HepG2 (cell line): ENCODE results near the gene LRPAP1. TPM values are rescaled to one million over a fixed set of nuclear protein-coding genes. Genes with fewer than 3 reads are reported as not detected.
A peak's percentile ranks its signal among the peaks of the same experiment; 100 is the strongest.

ENCODE experiments used
- ATAC-seq: fragments of 200-7000 bp; cut with Tn5 transposase; 3 replicates; pipeline ENCODE4 v1.9.1; 2020; ENCODE audit warnings: mild to moderate bottlenecking, moderate library complexity
- BruUV-seq: library from RNA; stranded (reverse); fragments of 400-500 nt; replicated peaks from 2 replicates; lab custom pipeline; 2021; lab: Mats Ljungman, UMichigan
- CTCF ChIA-PET: fragments of 300-600 bp; formaldehyde crosslinking; extraction: SDS; loops from one replicate; lab custom pipeline; 2021; ENCODE audit warnings: low total read pairs, inconsistent platforms, low intra/inter-chr PET ratio; lab: Yijun Ruan, JAX
- POLR2A ChIA-PET: fragments of 350-600 bp; sonication (Branson Sonifier 250); formaldehyde crosslinking; loops from one replicate; lab custom pipeline; 2020; ENCODE audit warnings: antibody characterized with exemption, inconsistent platforms; lab: Yijun Ruan, JAX
- DNase-seq: peaks from one replicate; pipeline ENCODE4 v3.0.0-alpha.2; 2015; ENCODE audit warnings: low spot score
- FAIRE-seq: peaks from 3 replicates; lab custom pipeline; 2011; peaks lifted over from hg19 to GRCh38; lab: Jason Lieb, UNC
- H2AFZ ChIP-seq: one replicate; pipeline ENCODE4 v1.6.1; 2011; ENCODE audit warnings: low read length, inconsistent platforms
- H3K27ac ChIP-seq: fragments of 300-600 bp; 3 replicates; pipeline ENCODE4 v1.8.0; 2011; ENCODE audit warnings: mixed run types, mild to moderate bottlenecking, mixed read lengths, low read length, inconsistent platforms; ENCODE audit not compliant: insufficient read depth; ENCODE audit errors: extremely low read length
- H3K27me3 ChIP-seq, 2 experiments: fragments of 200-600 bp in 1 of 2; 2 replicates in 1 of 2; 3 replicates in 1 of 2; pipeline versions ENCODE4 v1.6.0 to v1.8.0; 2011; ENCODE audit warnings: low read length in 2 of 2, mild to moderate bottlenecking in 2 of 2, moderate library complexity in 2 of 2, inconsistent platforms in 1 of 2; ENCODE audit not compliant: insufficient read depth in 2 of 2, control insufficient read depth in 1 of 2
- H3K36me3 ChIP-seq, 2 experiments: fragments of 200-600 bp in 1 of 2; replicated peaks in 1 of 2; 2 replicates in 1 of 2; 3 replicates in 1 of 2; pipeline versions ENCODE4 v1.5.1 to v1.8.0; 2011; ENCODE audit warnings: low read length in 2 of 2, inconsistent platforms in 1 of 2; ENCODE audit not compliant: insufficient read depth in 2 of 2, control insufficient read depth in 1 of 2
- H3K4me1 ChIP-seq: 2 replicates; pipeline ENCODE4 v1.5.1; 2012; ENCODE audit warnings: low read length, inconsistent platforms; ENCODE audit not compliant: insufficient read depth
- H3K4me2 ChIP-seq: 2 replicates; pipeline ENCODE4 v1.6.0; 2011; ENCODE audit warnings: low read depth, low read length, inconsistent platforms
- H3K4me3 ChIP-seq, 3 experiments: fragments of 200-600 bp in 1 of 3; sonication (generic), shearing (Covaris generic) in 1 of 3; replicated peaks in 1 of 3; 2 replicates each; pipeline ENCODE4 v1.5.1; 2011 to 2016; ENCODE audit warnings: low read length in 3 of 3, inconsistent platforms in 2 of 3, low read depth in 2 of 3, mild to moderate bottlenecking in 2 of 3, control low read depth in 1 of 3, mixed read lengths in 1 of 3; ENCODE audit not compliant: insufficient read depth in 1 of 3
- H3K79me2 ChIP-seq: one replicate; pipeline ENCODE4 v1.6.1; 2011; ENCODE audit warnings: low read length, inconsistent platforms; ENCODE audit not compliant: insufficient read depth
- H3K9ac ChIP-seq: 2 replicates; pipeline ENCODE4 v1.6.0; 2011; ENCODE audit warnings: mild to moderate bottlenecking, low read depth, low read length, inconsistent platforms; ENCODE audit not compliant: insufficient read depth
- H3K9me3 ChIP-seq: 2 replicates; pipeline ENCODE4 v1.5.1; 2012; ENCODE audit warnings: mild to moderate bottlenecking, low read length
- H4K20me1 ChIP-seq: 2 replicates; pipeline ENCODE4 v1.6.0; 2011; ENCODE audit warnings: inconsistent platforms, mild to moderate bottlenecking, low read length, moderate library complexity; ENCODE audit not compliant: insufficient read depth
- HNF4A ChIP-seq: sonication (generic); formaldehyde crosslinking; IDR thresholded peaks from 2 replicates; pipeline ENCODE4 v1.4.0; 2020; ENCODE audit warnings: missing genetic modification reagents
- MED8 ChIP-seq: sonication (generic); formaldehyde crosslinking; IDR thresholded peaks from 2 replicates; pipeline ENCODE4 v1.8.1; 2023; ENCODE audit warnings: mild to moderate bottlenecking, missing genetic modification reagents; ENCODE audit not compliant: insufficient replicate concordance
- MTF2 ChIP-seq: sonication (generic); formaldehyde crosslinking; IDR thresholded peaks from 2 replicates; pipeline ENCODE4 v1.5.0; 2020; ENCODE audit warnings: missing genetic modification reagents, borderline replicate concordance
- NFIB ChIP-seq: sonication (generic); formaldehyde crosslinking; IDR thresholded peaks from 2 replicates; pipeline ENCODE4 v1.9.0; 2021; ENCODE audit warnings: missing genetic modification reagents, mild to moderate bottlenecking, borderline replicate concordance
- XBP1 ChIP-seq: sonication (generic); formaldehyde crosslinking; IDR thresholded peaks from 2 replicates; pipeline ENCODE4 v1.5.0; 2020; ENCODE audit warnings: missing genetic modification reagents
- ZNF878 ChIP-seq: sonication (generic); formaldehyde crosslinking; IDR thresholded peaks from 2 replicates; pipeline ENCODE4 v1.8.1; 2023; ENCODE audit warnings: mild to moderate bottlenecking, missing genetic modification reagents, moderate library complexity
- whole genome bisulfite sequencing: methylation state at CpG from one replicate; pipeline ENCODE4 v1.1.6; 2017; ENCODE audit warnings: low lambda C conversion rate; 5-methylcytosine and 5-hydroxymethylcytosine counted together
- in situ Hi-C: cut with HindIII; loops from 2 replicates; pipeline ENCODE4 v1.10.0; 2017; ENCODE audit warnings: low pct_unique_long_range_greater_than_20kb; ENCODE audit not compliant: extremely low pct_ligation_motif_present
- intact Hi-C: fragments of 100-400 bp; cut with micrococcal nuclease; formaldehyde crosslinking; loops from one replicate; pipeline ENCODE4 v1.10.0; 2022; ENCODE audit not compliant: unreplicated experiment
- polyA plus RNA-seq, 8 experiments: library from polyadenylated mRNA; depleted of rRNA in 3 of 8; stranded (reverse) in 7 of 8; unstranded in 1 of 8; fragments of >200 nt; fragmentation: Illumina TruSeq in 4 of 8; extraction: Trizol in 4 of 8; gene quantifications; 2 replicates each; pipeline versions ENCODE4 v1.2.1 to v1.2.3, GENCODE V29; 2011 to 2016; ENCODE audit warnings: low read depth in 4 of 8, missing spikeins in 1 of 8, mixed read lengths in 1 of 8; ENCODE audit not compliant: insufficient read depth in 1 of 8
- total RNA-seq, 5 experiments: library from RNA; depleted of rRNA; stranded (reverse); fragments of >200 nt; fragmentation: Illumina TruSeq; extraction: Trizol; gene quantifications; 2 replicates each; pipeline ENCODE4 v1.2.3, GENCODE V29; 2016; ENCODE audit warnings: low read depth in 1 of 5

The LRPAP1 gene
- total and polyA plus RNA-seq, 2 of the 13 experiments (the other 11 are each of a cell fraction or from before 2014, with no cell fraction given), result 153 to 191 TPM

DNA sequence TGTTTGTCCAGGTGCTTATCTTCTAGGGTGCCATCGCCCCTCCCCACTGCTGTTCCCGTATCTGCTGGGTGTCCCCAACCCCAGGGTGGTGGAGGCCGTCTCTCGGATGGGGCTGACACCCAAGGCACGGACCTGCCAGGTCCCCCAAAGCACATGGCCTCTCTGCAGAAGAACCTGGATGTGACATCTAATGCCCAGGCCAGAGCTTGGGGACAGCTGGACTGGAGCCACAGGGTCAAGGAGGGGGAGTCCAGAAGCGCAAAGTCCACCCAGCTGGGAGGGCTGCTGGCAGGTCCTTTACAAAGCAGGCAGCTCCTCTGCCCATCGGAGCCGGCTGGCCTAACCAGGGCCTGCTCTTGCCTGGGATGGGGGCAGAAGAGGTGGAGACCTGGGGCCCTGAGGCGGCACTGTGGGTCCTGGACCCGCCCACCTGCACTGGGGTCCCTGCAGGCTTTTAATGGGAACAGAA lies 69.9 kb downstream of the LRPAP1 start (continued):
- TF ChIP-seq ZNF878, result no peak
- TF ChIP-seq, all 625 proteins: peak for 29

DNA sequence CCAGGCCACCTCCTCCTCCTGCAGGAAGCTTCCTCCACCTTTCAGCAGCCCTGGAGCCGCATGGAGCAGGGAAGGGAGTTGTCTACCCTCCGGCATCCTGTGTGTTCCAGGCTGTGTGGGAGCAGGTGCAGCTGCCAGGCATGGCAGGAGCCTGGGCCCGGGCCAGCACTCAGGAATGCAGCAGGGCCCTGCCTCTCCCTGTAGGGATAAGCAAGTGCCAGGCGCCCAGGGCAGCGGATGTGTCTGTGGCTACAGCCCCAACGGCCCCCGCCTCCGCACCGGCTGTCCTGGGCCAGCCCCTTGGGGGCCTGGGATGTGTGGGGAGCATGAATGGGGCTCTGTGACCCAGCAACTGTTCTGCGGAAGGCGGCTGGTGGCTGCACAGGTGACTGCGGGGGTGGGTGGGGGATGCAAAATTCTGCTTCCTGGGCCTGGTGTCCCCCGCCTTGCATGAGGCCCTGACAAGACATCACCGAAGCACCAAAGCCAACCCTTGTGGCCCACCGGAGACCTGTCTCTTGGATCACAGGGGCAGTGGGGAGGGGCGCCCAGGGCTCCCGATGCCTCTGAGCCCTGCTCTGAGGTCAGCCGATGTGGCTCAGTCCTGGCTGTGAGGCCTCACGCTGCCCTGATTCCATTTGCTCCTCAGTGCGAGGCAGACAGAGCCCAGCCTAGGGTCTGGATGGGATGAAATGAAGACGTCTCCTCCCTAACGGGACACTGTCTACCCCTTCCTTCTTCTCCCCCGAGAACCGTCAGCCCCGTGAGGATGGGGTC lies 70.5 kb downstream of the LRPAP1 start:
- H3K9me3 ChIP-seq, result no peaks in the 10 kb centered on the region
- in situ Hi-C loops (no loop called here), intact Hi-C loops (no loop called here)
- H3K4me2 ChIP-seq, result peak overlapping the region; percentile 65
- no peak for DNase-seq
- no peak for TF ChIP-seq HNF4A (CRISPR knock-in tag)
- TF ChIP-seq MTF2 (CRISPR knock-in tag), result peak; percentile 61; the same call in 1 of the 2 replicates
- TF ChIP-seq XBP1 (CRISPR knock-in tag), result no peak
- peak; percentile 51; the same call in 1 of the 2 replicates for TF ChIP-seq NFIB (CRISPR knock-in tag)
- no peak for TF ChIP-seq MED8 (CRISPR knock-in tag)
- no peaks in the 10 kb centered on the region for H3K36me3 ChIP-seq
- H3K9ac ChIP-seq, result no peak overlapping the region
- peaks cover 20 to 67% of the 10 kb centered on the region in 2 experiments for H3K27me3 ChIP-seq
- no peaks in the 10 kb centered on the region for H4K20me1 ChIP-seq
- H3K4me1 ChIP-seq, result peaks cover 23% of the 10 kb centered on the region
- no peak overlapping the region; a peak in 1 of 6 replicates for H3K4me3 ChIP-seq
- BruUV-seq, result no TSS peak
- H3K27ac ChIP-seq, result no peak overlapping the region
- no peak overlapping the region for H2AFZ ChIP-seq
- peak; percentile 32 for ATAC-seq
- ChIA-PET POLR2A (interaction anchor here (1.0 kb wide), 1 partner anchor 19 kb away, joined by 4 read pairs; no protein-coding TSS in a partner anchor), CTCF (no interaction called here)
- no peak for FAIRE-seq
- WGBS, result 26% methylated on average over 8 of the region's 25 CpGs
- H3K79me2 ChIP-seq, result no peaks in the 10 kb centered on the region
